VCaP (cell line): ENCODE measurements around the gene BIRC7.
A peak's percentile ranks its signal among the peaks of the same experiment; 100 is the strongest.

ENCODE experiments used
- H3K27ac ChIP-seq: fragments of 450-650 bp; 2 replicates; pipeline ENCODE4 v1.5.1; 2017
- TF ChIP-seq, protein P1 (sequence below): fragments of 450-650 bp; conservative IDR thresholded peaks from 2 replicates; pipeline ENCODE4 v1.5.1; 2017; ENCODE audit warnings: mild to moderate bottlenecking, moderate library complexity

BIRC7 gene

DNA sequence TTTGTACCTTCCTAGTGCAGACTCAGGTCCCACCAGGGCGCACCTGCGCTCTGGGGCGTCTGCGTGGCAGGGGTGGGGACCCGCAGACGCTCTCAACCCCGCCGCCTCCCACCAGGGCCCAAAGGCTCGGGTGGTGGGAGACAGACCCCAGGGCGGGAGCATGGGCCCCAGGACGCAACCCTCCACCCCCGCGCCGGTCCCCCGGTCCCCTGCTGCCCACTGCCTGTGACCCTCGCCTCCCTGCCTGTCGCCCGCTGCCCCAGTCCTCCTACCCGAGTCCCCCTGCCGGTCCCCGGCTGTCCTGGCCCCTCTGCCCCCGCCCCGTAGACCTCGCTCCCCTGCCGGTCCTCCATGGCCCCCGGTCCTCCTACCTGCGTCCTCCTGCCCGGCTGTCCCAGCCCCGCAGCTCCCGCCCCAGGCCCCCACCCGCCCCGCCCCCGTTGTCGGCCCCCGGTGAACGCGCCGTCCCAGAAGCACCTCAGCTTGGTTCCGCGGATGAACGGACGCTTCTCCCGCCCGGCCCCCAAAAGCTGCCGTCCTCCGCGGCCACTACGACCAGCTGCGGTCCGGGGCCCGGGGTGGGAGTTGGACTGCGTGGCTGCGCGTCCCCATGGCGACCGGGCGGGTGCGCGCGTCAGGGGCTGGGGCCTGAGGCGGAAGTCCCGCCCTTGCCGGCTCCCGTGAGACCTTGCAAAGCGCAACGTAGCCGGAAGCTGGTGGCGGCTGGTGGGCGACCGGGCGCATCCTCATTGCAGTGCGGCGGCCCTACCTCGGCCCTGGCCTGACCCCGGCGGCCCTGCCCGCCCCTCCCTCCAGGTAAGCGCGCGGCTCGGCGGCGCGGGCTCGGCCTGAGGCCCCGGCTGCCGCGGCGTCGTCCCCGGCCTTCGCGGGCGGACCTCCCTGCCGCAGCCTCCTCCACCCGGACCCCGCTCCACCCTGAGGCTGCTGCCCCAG lies 36.7 kb downstream of the BIRC7 start, which contains the start of gene ARFGAP1:
ARFGAP1 (plus strand) TSS at position 709 of the 954 bp plus-strand sequence. CDS start 2,768 bp downstream, outside the sequence.
- peak within 1 kb of the TSS; percentile 83 for H3K27ac ChIP-seq
- TF ChIP-seq, protein P1, sequence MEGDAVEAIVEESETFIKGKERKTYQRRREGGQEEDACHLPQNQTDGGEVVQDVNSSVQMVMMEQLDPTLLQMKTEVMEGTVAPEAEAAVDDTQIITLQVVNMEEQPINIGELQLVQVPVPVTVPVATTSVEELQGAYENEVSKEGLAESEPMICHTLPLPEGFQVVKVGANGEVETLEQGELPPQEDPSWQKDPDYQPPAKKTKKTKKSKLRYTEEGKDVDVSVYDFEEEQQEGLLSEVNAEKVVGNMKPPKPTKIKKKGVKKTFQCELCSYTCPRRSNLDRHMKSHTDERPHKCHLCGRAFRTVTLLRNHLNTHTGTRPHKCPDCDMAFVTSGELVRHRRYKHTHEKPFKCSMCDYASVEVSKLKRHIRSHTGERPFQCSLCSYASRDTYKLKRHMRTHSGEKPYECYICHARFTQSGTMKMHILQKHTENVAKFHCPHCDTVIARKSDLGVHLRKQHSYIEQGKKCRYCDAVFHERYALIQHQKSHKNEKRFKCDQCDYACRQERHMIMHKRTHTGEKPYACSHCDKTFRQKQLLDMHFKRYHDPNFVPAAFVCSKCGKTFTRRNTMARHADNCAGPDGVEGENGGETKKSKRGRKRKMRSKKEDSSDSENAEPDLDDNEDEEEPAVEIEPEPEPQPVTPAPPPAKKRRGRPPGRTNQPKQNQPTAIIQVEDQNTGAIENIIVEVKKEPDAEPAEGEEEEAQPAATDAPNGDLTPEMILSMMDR: no peak

DNA sequence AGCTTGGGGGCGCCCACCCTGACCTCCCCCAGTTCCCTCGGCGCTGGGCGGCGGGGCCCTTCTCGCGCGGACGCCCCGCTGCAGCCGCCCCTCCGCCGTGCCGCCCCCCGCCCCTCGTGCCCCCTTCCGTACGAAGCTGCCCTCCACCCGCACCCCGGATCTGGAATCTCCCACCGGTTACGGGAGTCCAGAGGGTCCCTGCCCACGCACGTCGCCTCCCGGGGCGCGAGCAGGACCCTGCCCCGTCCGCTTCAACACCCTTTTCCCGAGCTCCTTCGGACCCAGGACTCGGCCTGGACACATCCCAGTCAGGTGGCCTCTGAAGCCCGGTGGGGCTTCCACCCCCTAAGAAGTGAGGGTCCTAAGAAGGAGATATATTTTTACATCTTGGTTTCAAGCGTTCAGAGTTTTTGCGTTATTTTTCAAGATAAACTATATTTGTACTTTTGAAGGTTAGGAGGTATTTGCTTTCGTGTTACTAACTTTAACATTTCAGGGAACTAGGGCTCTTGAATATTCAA lies 37.4 kb downstream of the BIRC7 start:
- H3K27ac ChIP-seq: peak overlapping the region; percentile 83
- TF ChIP-seq, protein P1: no peak

DNA sequence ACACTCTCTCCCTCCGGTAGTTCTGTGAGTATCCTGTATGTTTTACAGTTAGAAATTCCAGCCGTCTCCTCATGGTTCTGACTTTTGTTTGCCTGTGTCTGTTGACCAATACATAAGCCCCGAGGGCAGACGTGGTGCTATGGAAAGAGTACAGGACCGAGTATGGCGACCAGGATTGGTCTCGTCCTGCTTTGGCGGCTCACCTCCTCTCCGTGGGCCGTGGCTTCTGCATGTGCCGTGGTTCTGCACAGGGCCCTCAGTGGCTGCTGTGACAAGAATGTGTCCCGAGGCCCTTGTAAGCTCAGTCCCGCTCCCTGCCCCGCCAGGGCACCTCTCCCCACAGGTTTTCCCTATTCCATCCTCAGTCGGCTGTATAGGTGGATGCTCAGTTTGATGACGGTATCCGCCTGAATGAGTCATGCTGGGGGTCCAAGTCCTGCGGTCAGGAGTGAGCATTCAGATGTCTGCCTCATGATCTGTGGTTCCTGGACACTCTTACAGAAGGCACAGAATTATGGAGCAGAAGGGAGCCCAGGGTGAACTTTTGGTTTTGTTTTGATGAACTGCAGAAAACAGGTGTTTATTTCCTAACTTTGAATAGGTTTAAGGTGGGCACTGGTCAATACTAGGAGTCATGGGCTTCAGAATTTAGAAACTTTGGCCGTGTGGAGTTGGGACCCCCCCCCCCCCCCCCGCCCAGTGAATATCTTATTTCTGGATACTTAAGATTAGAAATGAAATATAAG lies 38.1 kb downstream of the BIRC7 start:
- TF ChIP-seq, protein P1: no peak
- peak overlapping the region; percentile 83 for H3K27ac ChIP-seq

DNA sequence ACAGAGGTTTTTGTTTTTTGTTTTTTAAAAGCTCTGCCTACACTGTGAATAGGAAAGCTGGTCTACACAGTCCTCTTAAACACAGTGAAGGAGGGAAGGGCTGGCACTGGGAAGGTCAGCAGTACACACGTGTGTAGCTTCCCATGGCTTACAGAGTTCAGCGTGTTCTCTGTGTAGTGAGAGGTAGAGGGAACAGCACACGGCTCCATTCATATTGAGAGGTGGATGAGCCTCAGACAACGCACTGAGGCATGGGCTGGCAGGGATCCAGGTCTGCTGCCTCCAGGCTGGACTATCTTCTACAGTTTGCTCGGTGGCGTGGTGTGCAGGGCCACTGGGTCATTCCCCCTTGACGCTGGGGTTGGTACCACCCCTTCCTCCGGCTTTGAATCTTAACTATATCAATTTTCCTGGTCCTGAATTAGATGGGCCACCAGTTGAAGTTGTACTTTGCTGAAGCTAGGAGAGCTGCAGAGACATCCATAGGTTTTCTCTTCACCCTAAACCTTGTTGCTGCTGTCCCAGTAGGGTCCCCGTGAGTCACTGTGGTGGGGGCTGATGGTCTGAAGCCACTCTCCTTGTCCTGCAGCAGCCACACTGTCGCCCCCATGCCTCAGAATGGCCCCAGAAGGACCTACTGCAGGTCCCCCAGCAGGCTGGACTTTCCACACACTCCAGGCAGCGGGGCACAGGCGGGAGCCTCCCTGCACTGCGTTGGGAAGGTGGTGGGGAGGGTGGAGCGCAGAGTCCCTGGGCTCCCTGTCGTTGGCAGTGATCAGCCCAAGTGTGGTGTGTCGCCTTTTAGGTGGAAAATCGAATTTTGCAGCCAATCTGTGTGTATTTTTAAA lies 38.9 kb downstream of the BIRC7 start:
- H3K27ac ChIP-seq: no peak overlapping the region

DNA sequence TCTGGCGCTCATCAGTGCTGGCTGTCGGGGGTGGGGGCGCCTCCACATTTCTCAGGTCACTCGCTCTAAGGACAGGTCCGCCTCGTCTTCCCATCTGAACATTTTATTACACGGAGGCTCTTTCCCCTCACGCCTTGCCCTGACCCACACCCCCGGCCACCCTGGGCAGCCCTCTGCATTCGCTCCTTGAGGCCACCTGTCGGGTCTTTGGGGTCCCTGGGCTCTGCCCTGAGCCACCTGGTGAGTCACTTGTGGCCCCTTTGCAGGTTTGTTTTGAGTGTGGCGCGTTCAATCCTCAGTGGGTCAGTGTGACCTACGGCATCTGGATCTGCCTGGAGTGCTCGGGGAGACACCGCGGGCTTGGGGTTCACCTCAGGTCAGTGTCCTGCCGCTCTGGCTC lies 40.1 kb downstream of the BIRC7 start:
- TF ChIP-seq, protein P1: no peak
- no peak overlapping the region for H3K27ac ChIP-seq

More for the DNA sequence above, 38.9 kb downstream of the BIRC7 start:
- TF ChIP-seq, protein P1: no peak

DNA sequence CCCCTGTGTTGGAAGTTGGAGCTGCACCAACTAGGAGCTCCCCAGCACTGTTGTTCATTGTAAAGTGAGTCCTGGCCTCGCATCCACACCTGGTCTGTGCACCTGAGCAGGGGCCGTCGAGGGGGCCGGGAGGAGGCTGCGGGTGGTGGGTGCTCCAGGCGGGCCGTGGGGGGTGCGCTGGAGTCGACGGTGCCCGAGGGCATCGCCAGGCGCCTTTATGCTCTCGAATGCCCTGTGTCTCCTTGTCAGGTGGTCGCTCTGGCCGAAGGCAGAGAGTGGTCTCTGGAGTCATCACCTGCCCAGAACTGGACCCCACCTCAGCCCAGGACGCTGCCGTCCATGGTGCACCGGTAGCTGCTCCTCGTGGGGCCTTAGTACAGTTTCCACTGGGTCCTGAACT lies 41.3 kb downstream of the BIRC7 start:
- no peak overlapping the region for H3K27ac ChIP-seq
- TF ChIP-seq, protein P1: no peak
